ENCODE measurements around the gene RIMBP2. TPM values are rescaled to one million over a fixed set of nuclear protein-coding genes. Genes with fewer than 3 reads are reported as not detected.

RIMBP2 gene
- total and polyA plus RNA-seq, 2 donors (not counting 1 experiment from before 2014, with no cell fraction given) = 0.17 TPM; not detected in 1

DNA sequence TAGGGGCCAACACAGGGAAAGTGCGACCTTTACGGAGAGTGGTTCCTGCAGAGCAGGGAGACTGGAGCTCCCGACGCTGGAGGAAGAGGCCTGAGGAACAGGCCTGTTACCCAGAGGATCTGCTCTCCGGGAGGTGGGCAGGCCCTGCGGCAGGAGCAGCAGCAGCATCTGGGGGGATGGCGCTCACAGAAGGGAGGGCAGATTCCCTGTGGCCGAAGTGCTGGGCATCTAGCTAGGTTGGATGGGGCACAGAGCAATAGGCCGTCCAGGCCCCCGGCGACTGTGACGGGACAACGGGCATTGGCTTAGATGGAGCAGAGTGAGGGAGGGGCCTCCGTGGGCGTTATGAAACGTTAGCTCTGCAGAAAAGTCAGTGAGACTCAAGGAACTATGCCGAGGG lies 242.8 kb downstream of the RIMBP2 start:
- Histone ChIP-seq H3K27ac (ENCODE audit: insufficient read depth, low read length) (no peak overlapping the region), H3K9ac (ENCODE audit: insufficient read depth, low read length) (no peak overlapping the region), H2AFZ (ENCODE audit: low read length) (no peak overlapping the region), H3K9me3 (ENCODE audit: control insufficient read depth, insufficient read depth, low read depth, low read length) (no peaks in the 10 kb centered on the region), H3K79me2 (ENCODE audit: control insufficient read depth, insufficient read depth, low read length) (no peaks in the 10 kb centered on the region), H3K4me2 (ENCODE audit: extremely low read depth, insufficient read depth, low read length) (no peak overlapping the region), H3K36me3 (ENCODE audit: control insufficient read depth, insufficient read depth, low read length) (no peaks in the 10 kb centered on the region), H4K20me1 (ENCODE audit: control insufficient read depth, extremely low read depth, insufficient read depth, low read length) (no peaks in the 10 kb centered on the region), H3K4me1 (ENCODE audit: control insufficient read depth, extremely low read depth, insufficient read depth, low read length) (no peaks in the 10 kb centered on the region), H3K27me3 (ENCODE audit: control insufficient read depth, insufficient read depth, low read length) (no peaks in the 10 kb centered on the region), H3K4me3 (replicated peaks in 1 of 4; ENCODE audit: control extremely low read depth in 1 of 4, insufficient read depth in 1 of 4, low read depth in 3 of 4, low read length in 4 of 4) (no peak overlapping the region)
- TF ChIP-seq, protein P1, sequence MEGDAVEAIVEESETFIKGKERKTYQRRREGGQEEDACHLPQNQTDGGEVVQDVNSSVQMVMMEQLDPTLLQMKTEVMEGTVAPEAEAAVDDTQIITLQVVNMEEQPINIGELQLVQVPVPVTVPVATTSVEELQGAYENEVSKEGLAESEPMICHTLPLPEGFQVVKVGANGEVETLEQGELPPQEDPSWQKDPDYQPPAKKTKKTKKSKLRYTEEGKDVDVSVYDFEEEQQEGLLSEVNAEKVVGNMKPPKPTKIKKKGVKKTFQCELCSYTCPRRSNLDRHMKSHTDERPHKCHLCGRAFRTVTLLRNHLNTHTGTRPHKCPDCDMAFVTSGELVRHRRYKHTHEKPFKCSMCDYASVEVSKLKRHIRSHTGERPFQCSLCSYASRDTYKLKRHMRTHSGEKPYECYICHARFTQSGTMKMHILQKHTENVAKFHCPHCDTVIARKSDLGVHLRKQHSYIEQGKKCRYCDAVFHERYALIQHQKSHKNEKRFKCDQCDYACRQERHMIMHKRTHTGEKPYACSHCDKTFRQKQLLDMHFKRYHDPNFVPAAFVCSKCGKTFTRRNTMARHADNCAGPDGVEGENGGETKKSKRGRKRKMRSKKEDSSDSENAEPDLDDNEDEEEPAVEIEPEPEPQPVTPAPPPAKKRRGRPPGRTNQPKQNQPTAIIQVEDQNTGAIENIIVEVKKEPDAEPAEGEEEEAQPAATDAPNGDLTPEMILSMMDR (conservative IDR thresholded peaks at IDR 0.05 in 1 of 2, IDR thresholded peaks at IDR 0.05 in 1 of 2; ENCODE audit: low read depth in 1 of 2, low read length in 2 of 2) = no peak
- TF ChIP-seq EZH2 (IDR thresholded peaks at IDR 0.05; ENCODE audit: low read length, missing control alignments) = no peak
- no peak for DNase-seq (ENCODE audit: low read depth in 2 of 2)

DNA sequence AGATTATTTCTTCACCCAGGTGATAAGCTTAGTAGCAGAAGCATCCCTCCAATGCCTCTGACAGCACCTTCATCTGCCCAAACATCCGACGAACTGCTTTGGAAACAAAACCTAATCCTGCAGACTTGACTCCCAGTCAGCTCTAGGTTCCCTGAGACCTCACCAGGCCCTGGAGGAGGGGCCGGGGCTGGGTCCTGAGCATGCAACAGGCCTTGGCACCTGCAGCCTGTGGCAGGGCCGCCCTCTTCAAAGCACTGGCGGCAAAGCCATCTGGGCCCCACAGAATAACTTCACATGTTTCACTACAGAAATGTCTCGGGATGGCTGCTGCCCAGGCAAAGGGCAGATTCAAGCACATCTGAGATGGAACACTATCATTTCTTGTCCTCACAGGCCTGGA lies 245.1 kb downstream of the RIMBP2 start:
- Histone ChIP-seq H3K36me3 (ENCODE audit: control insufficient read depth, insufficient read depth, low read length) (no peaks in the 10 kb centered on the region), H3K9me3 (ENCODE audit: control insufficient read depth, insufficient read depth, low read depth, low read length) (no peaks in the 10 kb centered on the region), H3K27me3 (ENCODE audit: control insufficient read depth, insufficient read depth, low read length) (no peaks in the 10 kb centered on the region), H2AFZ (ENCODE audit: low read length) (no peak overlapping the region), H3K27ac (ENCODE audit: insufficient read depth, low read length) (no peak overlapping the region), H3K79me2 (ENCODE audit: control insufficient read depth, insufficient read depth, low read length) (no peaks in the 10 kb centered on the region), H3K4me2 (ENCODE audit: extremely low read depth, insufficient read depth, low read length) (no peak overlapping the region), H4K20me1 (ENCODE audit: control insufficient read depth, extremely low read depth, insufficient read depth, low read length) (no peaks in the 10 kb centered on the region), H3K9ac (ENCODE audit: insufficient read depth, low read length) (no peak overlapping the region), H3K4me3 (replicated peaks in 1 of 4; ENCODE audit: control extremely low read depth in 1 of 4, insufficient read depth in 1 of 4, low read depth in 3 of 4, low read length in 4 of 4) (no peak overlapping the region), H3K4me1 (ENCODE audit: control insufficient read depth, extremely low read depth, insufficient read depth, low read length) (no peaks in the 10 kb centered on the region)
- TF ChIP-seq EZH2 (IDR thresholded peaks at IDR 0.05; ENCODE audit: low read length, missing control alignments) = no peak
- TF ChIP-seq, protein P1 (conservative IDR thresholded peaks at IDR 0.05 in 1 of 2, IDR thresholded peaks at IDR 0.05 in 1 of 2; ENCODE audit: low read depth in 1 of 2, low read length in 2 of 2) = no peak
- no peak for DNase-seq (ENCODE audit: low read depth in 2 of 2)

- TF ChIP-seq, protein P1 (conservative IDR thresholded peaks at IDR 0.05 in 1 of 2, IDR thresholded peaks at IDR 0.05 in 1 of 2; ENCODE audit: low read depth in 1 of 2, low read length in 2 of 2) = no peak
- no peak for TF ChIP-seq EZH2 (IDR thresholded peaks at IDR 0.05; ENCODE audit: low read length, missing control alignments)
- Histone ChIP-seq H3K79me2 (ENCODE audit: control insufficient read depth, insufficient read depth, low read length) (no peaks in the 10 kb centered on the region), H3K9me3 (ENCODE audit: control insufficient read depth, insufficient read depth, low read depth, low read length) (no peaks in the 10 kb centered on the region), H3K36me3 (ENCODE audit: control insufficient read depth, insufficient read depth, low read length) (no peaks in the 10 kb centered on the region), H4K20me1 (ENCODE audit: control insufficient read depth, extremely low read depth, insufficient read depth, low read length) (no peaks in the 10 kb centered on the region), H2AFZ (ENCODE audit: low read length) (no peak overlapping the region), H3K4me2 (ENCODE audit: extremely low read depth, insufficient read depth, low read length) (no peak overlapping the region), H3K27me3 (ENCODE audit: control insufficient read depth, insufficient read depth, low read length) (no peaks in the 10 kb centered on the region), H3K4me1 (ENCODE audit: control insufficient read depth, extremely low read depth, insufficient read depth, low read length) (no peaks in the 10 kb centered on the region), H3K9ac (ENCODE audit: insufficient read depth, low read length) (no peak overlapping the region), H3K4me3 (replicated peaks in 1 of 4; ENCODE audit: control extremely low read depth in 1 of 4, insufficient read depth in 1 of 4, low read depth in 3 of 4, low read length in 4 of 4) (no peak overlapping the region), H3K27ac (ENCODE audit: insufficient read depth, low read length) (no peak overlapping the region)
- no peak for DNase-seq (ENCODE audit: low read depth in 2 of 2)
These were observed 246.5 kb downstream of the RIMBP2 start for GRCh38 chr12:130469552-130469951.

Data from fibroblast of lung (primary cell).